HEK293T (cell line): ENCODE results near the gene KLK13.

Experiments used
- ELF4 ChIP-seq: fragments of 450-650 bp; IDR thresholded peaks from 2 replicates; pipeline ENCODE4 v1.6.1; 2017; ENCODE audit warnings: antibody characterized with exemption
- FOXA1 ChIP-seq: fragments of 450-650 bp; IDR thresholded peaks from 2 replicates; pipeline ENCODE4 v1.6.1; 2016; ENCODE audit warnings: mild to moderate bottlenecking
- FOXM1 ChIP-seq: fragments of 450-650 bp; IDR thresholded peaks from 2 replicates; pipeline ENCODE4 v1.6.1; 2017; ENCODE audit warnings: mild to moderate bottlenecking, borderline replicate concordance
- HDGF ChIP-seq: fragments of 450-650 bp; IDR thresholded peaks from 2 replicates; pipeline ENCODE4 v1.6.1; 2017; ENCODE audit warnings: antibody characterized with exemption, borderline replicate concordance
- L3MBTL2 ChIP-seq: fragments of 450-650 bp; conservative IDR thresholded peaks from 2 replicates; pipeline ENCODE4 v1.6.1; 2016; ENCODE audit warnings: mild to moderate bottlenecking
- LEF1 ChIP-seq: fragments of 450-650 bp; IDR thresholded peaks from 2 replicates; pipeline ENCODE4 v1.6.1; 2017; ENCODE audit warnings: mild to moderate bottlenecking, borderline replicate concordance
- NFRKB ChIP-seq: fragments of 450-650 bp; IDR thresholded peaks from 2 replicates; pipeline ENCODE4 v1.6.1; 2016; ENCODE audit warnings: mild to moderate bottlenecking, moderate library complexity
- SP1 ChIP-seq: fragments of 450-650 bp; IDR thresholded peaks from 2 replicates; pipeline ENCODE4 v1.6.1; 2017
- SUZ12 ChIP-seq: fragments of 450-650 bp; IDR thresholded peaks from 2 replicates; pipeline ENCODE4 v1.6.1; 2016; ENCODE audit warnings: mild to moderate bottlenecking
- ZNF384 ChIP-seq: fragments of 450-650 bp; IDR thresholded peaks from 2 replicates; pipeline ENCODE4 v1.6.1; 2016

- no peak for TF ChIP-seq ELF4
- TF ChIP-seq FOXM1: no peak
- TF ChIP-seq SUZ12: no peak
- TF ChIP-seq FOXA1: no peak
- TF ChIP-seq L3MBTL2: no peak
- no peak for TF ChIP-seq NFRKB
- no peak for TF ChIP-seq ZNF384
- no peak for TF ChIP-seq LEF1
- TF ChIP-seq SP1: no peak
- TF ChIP-seq HDGF: no peak
Observed at GRCh38 chr19:51026554-51026831, 38.4 kb downstream of the KLK13 start, which contains the start of gene KLK11.
